ENCODE data around the gene POLN.

- TF ChIP-seq CTCF (IDR thresholded peaks at IDR 0.05) (no peak), POLR2A (IDR thresholded peaks at IDR 0.05) (no peak)
These were observed 29.1 kb downstream of the POLN start for GRCh38 chr4:2212831-2213230.
